Measurements from ENCODE around the gene SUN5. TPM values are rescaled to one million over a fixed set of nuclear protein-coding genes. Genes with fewer than 3 reads are reported as not detected.

Gene SUN5
- total RNA-seq, 2 donors from 2014 or later: not detected

GRCh38 chr20:33027769-33028751 is 23.8 kb upstream of the SUN5 start:
- no peak for ATAC-seq
- intact Hi-C loops (cut with DNase I, micrococcal nuclease): no loop called here
- DNase-seq: no peak

GRCh38 chr20:33026779-33027759 is 22.8 kb upstream of the SUN5 start:
- intact Hi-C loops (cut with DNase I, micrococcal nuclease): no loop called here
- ATAC-seq: no peak

DNA sequence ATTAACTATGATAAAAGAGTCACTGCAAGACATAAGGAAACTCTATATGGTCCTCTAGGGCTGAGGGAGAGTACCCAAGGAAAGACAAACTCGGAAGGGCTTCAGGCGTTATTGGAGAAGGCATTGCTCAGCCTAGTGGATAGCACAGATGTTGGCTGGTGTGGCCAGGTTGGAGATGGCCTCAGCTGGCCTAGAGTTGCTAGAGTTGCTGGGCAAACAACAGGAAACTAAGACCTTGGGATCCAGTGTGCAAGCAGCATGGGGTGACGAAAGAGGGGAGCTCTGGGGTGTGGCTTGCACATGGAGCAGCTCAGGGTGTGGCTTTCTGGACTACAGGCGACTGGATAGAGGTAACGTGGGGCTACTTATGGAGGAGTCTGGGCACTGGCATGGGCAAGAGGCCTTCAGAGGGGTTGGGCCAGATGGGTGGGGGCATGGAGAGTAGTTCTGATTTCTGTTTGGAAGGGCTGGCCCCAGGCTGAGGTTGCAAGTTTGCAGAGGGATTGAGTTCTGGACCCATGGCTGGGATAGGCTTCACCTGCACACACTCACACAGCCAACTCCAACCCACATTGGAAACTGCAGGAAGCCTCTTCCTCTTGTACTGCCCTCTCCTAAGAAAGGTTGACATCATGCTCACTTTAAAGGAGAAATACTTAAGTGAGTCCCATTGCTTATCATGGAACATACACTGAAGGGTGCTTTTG is 22.0 kb upstream of the SUN5 start:
- intact Hi-C loops (cut with DNase I, micrococcal nuclease): no loop called here
- ATAC-seq (no peak), DNase-seq (no peak)

More at GRCh38 chr20:33026779-33027759, 22.8 kb upstream of the SUN5 start:
- DNase-seq: no peak

DNA sequence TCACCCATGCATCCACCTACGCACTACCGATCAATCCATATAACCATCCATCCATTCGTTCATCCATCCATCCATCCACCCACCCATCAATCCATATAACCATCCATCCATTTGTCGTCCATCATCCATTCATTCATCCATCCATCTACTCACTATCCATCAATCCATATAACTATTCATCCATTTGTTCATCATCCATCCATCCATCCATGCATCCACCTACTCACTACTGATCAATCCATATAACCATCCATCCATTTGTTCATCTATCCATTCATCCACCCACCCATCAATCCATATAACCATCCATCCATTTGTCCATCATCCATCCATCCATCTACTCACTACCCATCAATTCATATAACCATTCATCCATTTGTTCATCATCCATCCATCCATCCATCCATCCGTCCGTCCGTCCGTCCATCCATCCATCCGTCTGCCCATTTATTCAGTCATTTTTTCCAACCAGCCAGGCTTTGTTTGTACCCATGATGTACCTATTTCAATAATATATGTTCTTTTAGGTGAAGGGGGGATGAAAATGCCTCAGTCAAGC is 21.2 kb upstream of the SUN5 start:
- DNase-seq (no peak), ATAC-seq (no peak)
- intact Hi-C loops (cut with DNase I, micrococcal nuclease): no loop called here

DNA sequence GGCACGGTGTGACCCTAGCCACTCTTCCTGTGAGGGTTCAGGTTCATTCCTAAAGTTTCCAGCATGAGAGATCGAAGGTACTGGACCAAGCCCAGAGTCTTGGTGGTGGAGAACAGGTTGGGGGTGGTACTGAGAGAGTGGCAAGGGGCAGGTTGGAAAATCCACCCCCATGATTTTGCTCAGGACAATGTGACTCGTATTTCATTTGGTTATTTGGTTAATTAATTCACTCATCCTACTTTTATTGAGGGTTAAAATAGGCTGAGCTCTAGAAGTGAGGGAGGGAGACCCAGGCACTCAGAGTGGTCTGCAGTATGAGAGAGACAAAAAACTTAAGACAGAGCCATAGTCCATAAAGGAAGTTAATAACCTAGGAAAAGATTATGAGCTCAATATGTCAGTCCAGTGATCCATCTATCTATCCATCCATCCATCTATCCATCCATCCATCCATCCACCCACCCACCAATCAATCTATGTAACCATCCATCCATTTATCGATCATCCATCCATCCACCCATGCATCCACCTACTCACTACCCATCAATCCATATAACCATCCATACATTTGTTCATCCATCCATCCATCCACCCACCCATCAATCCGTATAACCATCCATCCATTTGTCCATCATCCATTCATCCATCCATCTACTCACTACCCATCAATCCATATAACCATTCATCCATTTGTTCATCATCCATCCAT is 20.5 kb upstream of the SUN5 start:
- intact Hi-C loops (cut with DNase I, micrococcal nuclease): no loop called here
- DNase-seq (no peak), ATAC-seq (no peak)

DNA sequence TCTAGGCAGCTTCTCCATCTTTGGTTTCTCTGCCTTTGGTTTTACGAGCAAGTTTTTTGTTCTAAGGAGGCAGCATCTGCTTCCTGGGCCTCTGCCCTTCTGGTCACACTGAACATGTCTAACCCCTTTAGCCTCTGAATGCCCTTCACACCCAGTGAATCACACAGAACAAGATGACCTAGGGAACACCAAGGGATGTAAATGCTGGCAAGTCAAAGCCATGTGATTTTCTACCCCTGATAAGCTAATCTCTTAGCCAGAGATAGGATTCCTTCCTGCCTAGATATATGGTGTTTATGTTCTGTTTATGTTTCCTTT is 20.0 kb upstream of the SUN5 start:
- DNase-seq (no peak), ATAC-seq (no peak)
- intact Hi-C loops (cut with DNase I, micrococcal nuclease): no loop called here

- DNase-seq: no peak
- intact Hi-C loops (cut with DNase I, micrococcal nuclease): no loop called here
- no peak for ATAC-seq
Observed at GRCh38 chr20:33023439-33024242, 19.4 kb upstream of the SUN5 start.

- no peak for DNase-seq
- intact Hi-C loops (cut with DNase I, micrococcal nuclease): no loop called here
- no peak for ATAC-seq
Observed at GRCh38 chr20:33022694-33023438, 18.6 kb upstream of the SUN5 start.

GRCh38 chr20:33022289-33022688 is 18.1 kb upstream of the SUN5 start:
- no peak for DNase-seq
- ATAC-seq: no peak
- intact Hi-C loops (cut with DNase I, micrococcal nuclease): no loop called here

GRCh38 chr20:33021879-33022278 is 17.6 kb upstream of the SUN5 start:
- DNase-seq (no peak), ATAC-seq (no peak)
- intact Hi-C loops (cut with DNase I, micrococcal nuclease): no loop called here

DNA sequence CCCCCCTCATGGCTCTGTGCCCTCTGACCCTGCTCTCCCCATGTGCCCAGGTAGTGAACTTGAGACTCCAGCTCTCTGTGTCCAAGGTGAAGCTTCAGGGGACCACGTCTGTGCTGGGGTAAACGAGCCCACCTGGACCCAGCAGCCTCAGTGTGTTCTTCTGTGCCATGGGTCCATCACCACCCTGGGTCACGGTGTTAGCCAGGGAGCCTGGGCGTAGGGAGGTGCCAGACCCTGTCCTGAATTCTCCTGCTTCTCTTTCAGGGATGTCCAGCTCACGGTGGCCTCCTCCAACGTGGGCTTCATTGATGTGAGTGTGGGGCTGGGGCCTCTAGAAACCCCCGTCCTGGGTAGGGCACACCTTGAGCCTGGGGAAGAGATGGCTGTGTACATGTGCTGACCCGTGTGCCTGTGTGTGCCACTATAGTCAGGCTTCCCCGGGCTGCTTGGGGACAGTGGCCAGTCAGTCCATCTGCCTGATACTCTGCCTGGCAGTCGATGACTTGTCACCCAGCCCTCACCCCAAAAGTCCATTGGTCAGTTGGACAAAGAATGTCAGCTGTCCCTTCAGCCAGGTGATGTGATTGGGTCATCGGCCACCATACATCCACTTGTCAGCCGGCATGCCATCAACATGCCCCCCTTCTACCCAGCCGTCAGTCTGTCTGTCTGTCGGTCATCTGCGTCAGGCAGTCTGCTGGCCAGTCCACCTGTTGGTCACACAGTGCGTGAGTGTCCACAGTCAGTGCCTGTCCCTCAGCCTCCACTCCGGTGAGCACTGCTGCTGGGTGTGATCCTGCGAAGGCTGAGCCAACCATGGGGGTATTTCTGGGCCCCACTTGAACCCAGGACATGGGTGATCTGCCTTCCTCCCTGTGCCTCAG is 16.3 kb upstream of the SUN5 start:
- ATAC-seq (no peak), DNase-seq (no peak)
- intact Hi-C loops (cut with DNase I, micrococcal nuclease): no loop called here

- no peak for DNase-seq
- no peak for ATAC-seq
- intact Hi-C loops (cut with DNase I, micrococcal nuclease): no loop called here
Observed at GRCh38 chr20:33019465-33020277, 15.4 kb upstream of the SUN5 start.

GRCh38 chr20:33018169-33018931 is 14.1 kb upstream of the SUN5 start:
- DNase-seq: no peak
- ATAC-seq: no peak
- intact Hi-C loops (cut with DNase I, micrococcal nuclease): no loop called here

GRCh38 chr20:33017542-33017941 is 13.3 kb upstream of the SUN5 start:
- DNase-seq (no peak), ATAC-seq (no peak)
- intact Hi-C loops (cut with DNase I, micrococcal nuclease): no loop called here
